Measurements from ENCODE around the gene KSR1. TPM values are rescaled to one million over a fixed set of nuclear protein-coding genes. Genes with fewer than 3 reads are reported as not detected.
"Not testable (repeated sequence)": the region's sequence is repeated elsewhere in the genome, so short reads cannot be mapped to it uniquely, and the experiment has no call there.

The KSR1 gene
- total RNA-seq, 1 experiment from 2014 or later, result 19.1 TPM

- intact Hi-C loops (cut with micrococcal nuclease; ENCODE audit: unreplicated experiment), result no loop called here
- ChIA-PET POLR2A (ENCODE audit: unreplicated experiment) (no interaction called here), CTCF (no interaction called here)
- no peak for DNase-seq
- H3K9me2 ChIP-seq (ENCODE audit: insufficient read depth), result no peaks in the 10 kb centered on the region
- H3K79me2 ChIP-seq (ENCODE audit: low read depth), result peaks cover 15% of the 10 kb centered on the region
- H3K4me2 ChIP-seq, result no peak overlapping the region
- no peaks in the 10 kb centered on the region for H3K27me3 ChIP-seq (ENCODE audit: insufficient read depth, low read depth)
- H3K27ac ChIP-seq, result no peak overlapping the region
- BruUV-seq (replicated peaks), result no TSS peak
- no peak overlapping the region for H3K4me3 ChIP-seq
- no peaks in the 10 kb centered on the region for H3K9me3 ChIP-seq (ENCODE audit: insufficient read depth, low read depth)
- H4K20me1 ChIP-seq (ENCODE audit: insufficient read depth), result no peaks in the 10 kb centered on the region
- no peak overlapping the region for H2AFZ ChIP-seq
- no peaks in the 10 kb centered on the region for H3K36me3 ChIP-seq (ENCODE audit: low read depth)
- no peaks in the 10 kb centered on the region for H3F3A ChIP-seq (ENCODE audit: insufficient read depth, low read depth)
- TF ChIP-seq, protein P1, sequence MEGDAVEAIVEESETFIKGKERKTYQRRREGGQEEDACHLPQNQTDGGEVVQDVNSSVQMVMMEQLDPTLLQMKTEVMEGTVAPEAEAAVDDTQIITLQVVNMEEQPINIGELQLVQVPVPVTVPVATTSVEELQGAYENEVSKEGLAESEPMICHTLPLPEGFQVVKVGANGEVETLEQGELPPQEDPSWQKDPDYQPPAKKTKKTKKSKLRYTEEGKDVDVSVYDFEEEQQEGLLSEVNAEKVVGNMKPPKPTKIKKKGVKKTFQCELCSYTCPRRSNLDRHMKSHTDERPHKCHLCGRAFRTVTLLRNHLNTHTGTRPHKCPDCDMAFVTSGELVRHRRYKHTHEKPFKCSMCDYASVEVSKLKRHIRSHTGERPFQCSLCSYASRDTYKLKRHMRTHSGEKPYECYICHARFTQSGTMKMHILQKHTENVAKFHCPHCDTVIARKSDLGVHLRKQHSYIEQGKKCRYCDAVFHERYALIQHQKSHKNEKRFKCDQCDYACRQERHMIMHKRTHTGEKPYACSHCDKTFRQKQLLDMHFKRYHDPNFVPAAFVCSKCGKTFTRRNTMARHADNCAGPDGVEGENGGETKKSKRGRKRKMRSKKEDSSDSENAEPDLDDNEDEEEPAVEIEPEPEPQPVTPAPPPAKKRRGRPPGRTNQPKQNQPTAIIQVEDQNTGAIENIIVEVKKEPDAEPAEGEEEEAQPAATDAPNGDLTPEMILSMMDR (conservative IDR thresholded peaks at IDR 0.05), result no peak
- no peak for TF ChIP-seq EZH2 (IDR thresholded peaks at IDR 0.05; ENCODE audit: low read depth)
- H3K4me1 ChIP-seq (replicated peaks; ENCODE audit: insufficient read depth), result peaks cover 30% of the 10 kb centered on the region
Observed at GRCh38 chr17:27462149-27462548, 5.9 kb downstream of the KSR1 start.

DNA sequence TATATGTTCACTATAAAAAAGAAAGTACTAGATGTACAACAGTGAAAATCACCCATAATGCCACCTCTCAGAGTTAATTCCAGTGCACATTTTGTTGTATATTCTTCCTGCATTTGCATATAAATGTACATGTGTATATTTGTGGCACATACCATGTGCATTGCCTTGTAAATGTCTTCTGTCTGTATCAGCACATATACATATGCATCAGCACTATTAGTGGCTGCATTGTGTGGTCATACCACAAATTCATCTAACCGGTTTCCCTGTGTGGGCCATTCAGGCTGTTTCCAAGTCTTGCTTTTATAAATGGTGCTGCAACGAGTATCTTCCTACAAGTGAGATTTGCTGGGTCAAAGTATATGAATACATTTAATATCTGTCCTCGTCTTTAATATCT is 6.5 kb downstream of the KSR1 start:
- H4K20me1 ChIP-seq (ENCODE audit: insufficient read depth), result no peaks in the 10 kb centered on the region
- H3K27ac ChIP-seq, result no peak overlapping the region
- no peaks in the 10 kb centered on the region for H3K27me3 ChIP-seq (ENCODE audit: insufficient read depth, low read depth)
- ChIA-PET CTCF (no interaction called here), POLR2A (ENCODE audit: unreplicated experiment) (no interaction called here)
- intact Hi-C loops (cut with micrococcal nuclease; ENCODE audit: unreplicated experiment), result no loop called here
- no TSS peak for BruUV-seq (replicated peaks)
- H3K36me3 ChIP-seq (ENCODE audit: low read depth), result no peaks in the 10 kb centered on the region
- no peak overlapping the region for H3K4me3 ChIP-seq
- no peak overlapping the region for H2AFZ ChIP-seq
- H3K79me2 ChIP-seq (ENCODE audit: low read depth), result peaks cover 15% of the 10 kb centered on the region
- peaks cover 24% of the 10 kb centered on the region for H3K4me1 ChIP-seq (replicated peaks; ENCODE audit: insufficient read depth)
- H3K9me2 ChIP-seq (ENCODE audit: insufficient read depth), result no peaks in the 10 kb centered on the region
- no peaks in the 10 kb centered on the region for H3K9me3 ChIP-seq (ENCODE audit: insufficient read depth, low read depth)
- no peaks in the 10 kb centered on the region for H3F3A ChIP-seq (ENCODE audit: insufficient read depth, low read depth)
- DNase-seq, result no peak
- TF ChIP-seq, protein P1 (conservative IDR thresholded peaks at IDR 0.05), result no peak
- TF ChIP-seq EZH2 (IDR thresholded peaks at IDR 0.05; ENCODE audit: low read depth), result no peak
- no peak overlapping the region for H3K4me2 ChIP-seq

DNA sequence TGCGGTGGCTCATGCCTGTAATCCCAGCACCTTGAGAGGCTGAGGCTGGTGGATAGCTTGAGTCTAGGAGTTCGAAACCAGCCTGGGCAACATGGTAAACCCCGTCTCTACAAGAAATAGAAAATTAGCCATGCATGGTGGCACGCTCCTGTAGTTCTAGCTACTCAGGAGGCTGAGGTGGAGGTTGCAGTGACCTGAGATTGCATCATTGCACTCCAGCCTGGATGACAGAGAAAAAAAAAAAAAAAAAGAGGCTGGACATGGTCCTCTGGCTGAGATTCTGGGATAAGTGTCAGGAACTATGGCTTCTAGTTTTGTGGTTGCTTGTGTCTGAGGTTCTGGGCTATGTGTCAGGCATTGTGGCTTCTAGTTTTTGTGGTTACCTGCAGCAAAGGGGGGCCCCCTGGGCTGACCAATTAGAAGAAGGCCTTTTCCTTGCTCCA is 7.0 kb downstream of the KSR1 start:
- no peaks in the 10 kb centered on the region for H3F3A ChIP-seq (ENCODE audit: insufficient read depth, low read depth)
- H3K9me2 ChIP-seq (ENCODE audit: insufficient read depth), result no peaks in the 10 kb centered on the region
- no TSS peak for BruUV-seq (replicated peaks)
- ChIA-PET CTCF (no interaction called here), POLR2A (ENCODE audit: unreplicated experiment) (no interaction called here)
- H3K36me3 ChIP-seq (ENCODE audit: low read depth), result no peaks in the 10 kb centered on the region
- H4K20me1 ChIP-seq (ENCODE audit: insufficient read depth), result no peaks in the 10 kb centered on the region
- no peak overlapping the region for H3K4me2 ChIP-seq
- H3K79me2 ChIP-seq (ENCODE audit: low read depth), result peaks cover 13% of the 10 kb centered on the region
- H3K27ac ChIP-seq, result no peak overlapping the region
- H3K4me1 ChIP-seq (replicated peaks; ENCODE audit: insufficient read depth), result peaks cover 19% of the 10 kb centered on the region
- no peak overlapping the region for H2AFZ ChIP-seq
- no peak overlapping the region for H3K4me3 ChIP-seq
- H3K9me3 ChIP-seq (ENCODE audit: insufficient read depth, low read depth), result no peaks in the 10 kb centered on the region
- no peaks in the 10 kb centered on the region for H3K27me3 ChIP-seq (ENCODE audit: insufficient read depth, low read depth)
- DNase-seq, result no peak
- TF ChIP-seq, protein P1 (conservative IDR thresholded peaks at IDR 0.05), result no peak
- TF ChIP-seq EZH2 (IDR thresholded peaks at IDR 0.05; ENCODE audit: low read depth), result no peak
- intact Hi-C loops (cut with micrococcal nuclease; ENCODE audit: unreplicated experiment), result no loop called here

DNA sequence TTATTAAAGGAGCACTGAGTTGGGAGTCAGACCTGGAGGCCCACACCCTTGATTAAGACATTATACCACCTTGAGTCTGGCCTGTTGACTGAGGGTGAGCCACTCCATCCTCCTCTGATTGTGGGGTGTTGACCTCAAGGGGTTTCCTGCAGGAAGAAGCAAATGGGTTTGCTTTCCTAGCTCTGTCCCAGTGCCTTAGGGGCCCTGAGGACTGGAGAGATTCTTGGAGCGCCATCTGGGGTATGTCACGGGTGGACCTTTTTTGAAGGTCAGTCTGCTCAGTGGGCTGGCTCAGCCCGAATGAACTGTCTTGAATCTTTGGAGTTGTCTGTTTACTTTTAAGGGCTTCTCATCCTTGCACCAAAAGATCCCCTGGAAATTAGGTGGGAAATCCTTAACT is 7.8 kb downstream of the KSR1 start:
- H3K4me3 ChIP-seq; POLR2A ChIA-PET (ENCODE audit: unreplicated experiment); H3K9me2 ChIP-seq (ENCODE audit: insufficient read depth); DNase-seq; H3K27me3 ChIP-seq (ENCODE audit: insufficient read depth, low read depth); H3K27ac ChIP-seq; CTCF ChIA-PET; H3K36me3 ChIP-seq (ENCODE audit: low read depth); H2AFZ ChIP-seq; H3F3A ChIP-seq (ENCODE audit: insufficient read depth, low read depth); BruUV-seq (replicated peaks); intact Hi-C loops (cut with micrococcal nuclease; ENCODE audit: unreplicated experiment); H4K20me1 ChIP-seq (ENCODE audit: insufficient read depth); H3K4me2 ChIP-seq; H3K9me3 ChIP-seq (ENCODE audit: insufficient read depth, low read depth): not testable (repeated sequence)
- peaks cover 11% of the 10 kb centered on the region; the same call in 1 of the 2 replicates for H3K79me2 ChIP-seq (ENCODE audit: low read depth)
- peaks cover 11% of the 10 kb centered on the region for H3K4me1 ChIP-seq (replicated peaks; ENCODE audit: insufficient read depth)
